Neural cell (in vitro differentiated cells): ENCODE results near the gene PRKCQ.

Source experiments
- CTCF ChIP-seq: fragments of 450-650 bp; IDR thresholded peaks from 2 replicates; pipeline ENCODE4 v1.5.1; 2014; ENCODE audit warnings: antibody characterized with exemption, mild to moderate bottlenecking, moderate library complexity; ENCODE audit not compliant: poor library complexity, severe bottlenecking
- POLR2AphosphoS5 ChIP-seq: IDR thresholded peaks from 2 replicates; pipeline ENCODE4 v1.6.1; 2012
- REST ChIP-seq: IDR thresholded peaks from 2 replicates; pipeline ENCODE4 v1.6.1; 2012; ENCODE audit warnings: borderline replicate concordance

- TF ChIP-seq CTCF = no peak
- no peak for TF ChIP-seq REST
- no peak for TF ChIP-seq POLR2AphosphoS5
Observed at GRCh38 chr10:6423004-6423403, 157.1 kb downstream of the PRKCQ start.
